Panc1 (cell line): ENCODE results near the gene SIL1. TPM values are rescaled to one million over a fixed set of nuclear protein-coding genes. Genes with fewer than 3 reads are reported as not detected.
A peak's percentile ranks its signal among the peaks of the same experiment; 100 is the strongest.
"Not testable (repeated sequence)": the region's sequence is repeated elsewhere in the genome, so short reads cannot be mapped to it uniquely, and the experiment has no call there.

Experiments used
- ATAC-seq: fragments of 200-7000 bp; cut with Tn5 transposase; 2 replicates; pipeline ENCODE4 v1.9.1; 2020; ENCODE audit warnings: mild to moderate bottlenecking, moderate library complexity
- BruUV-seq: library from RNA; stranded (reverse); fragments of 400-500 nt; replicated peaks from 2 replicates; lab custom pipeline; 2021; lab: Mats Ljungman, UMichigan
- CTCF ChIA-PET: fragments of 300-600 bp; sonication (Branson Sonifier 250); formaldehyde crosslinking; loops from one replicate; lab custom pipeline; 2022; ENCODE audit warnings: antibody characterized with exemption; lab: Charles Lee
- POLR2A ChIA-PET: fragments of 300-600 bp; sonication (Branson Sonifier 250); formaldehyde crosslinking; loops from one replicate; lab custom pipeline; 2022; ENCODE audit warnings: antibody characterized with exemption; lab: Charles Lee
- DNase-seq: peaks from one replicate; pipeline ENCODE4 v3.0.0-alpha.2; 2010; ENCODE audit warnings: low read depth, low spot score
- H3K27ac ChIP-seq: 2 replicates; pipeline ENCODE4 v1.5.1; 2011; ENCODE audit warnings: mild to moderate bottlenecking, low read length, inconsistent platforms
- H3K27me3 ChIP-seq: fragments of 200-500 bp; sonication (Bioruptor generic); 2 replicates; pipeline ENCODE4 v1.6.0; 2014; ENCODE audit warnings: low read length, inconsistent platforms; ENCODE audit not compliant: control insufficient read depth, insufficient read depth
- H3K36me3 ChIP-seq: fragments of 200-500 bp; sonication (Bioruptor generic); 2 replicates; pipeline ENCODE4 v1.5.1; 2014; ENCODE audit warnings: inconsistent platforms, mild to moderate bottlenecking, low read length, moderate library complexity; ENCODE audit not compliant: control insufficient read depth, insufficient read depth
- H3K4me1 ChIP-seq: 2 replicates; pipeline ENCODE4 v1.5.1; 2011; ENCODE audit warnings: inconsistent platforms, mild to moderate bottlenecking, low read length, moderate library complexity; ENCODE audit not compliant: control insufficient read depth, insufficient read depth
- H3K4me3 ChIP-seq, 2 experiments: 2 replicates each; pipeline ENCODE4 v1.5.1; 2011 to 2012; ENCODE audit warnings: low read depth in 2 of 2, low read length in 2 of 2, mild to moderate bottlenecking in 2 of 2, inconsistent platforms in 1 of 2, moderate library complexity in 1 of 2
- H3K9me3 ChIP-seq: fragments of 200-500 bp; sonication (Bioruptor generic); 2 replicates; pipeline ENCODE4 v1.5.1; 2014; ENCODE audit warnings: low read depth, mild to moderate bottlenecking, inconsistent platforms, low read length, moderate library complexity; ENCODE audit not compliant: control insufficient read depth, insufficient read depth
- CTCF ChIP-seq: fragments of 450-650 bp; IDR thresholded peaks from 2 replicates; pipeline ENCODE4 v1.5.1; 2017; ENCODE audit warnings: mild to moderate bottlenecking
- POLR2AphosphoS5 ChIP-seq: IDR thresholded peaks from 2 replicates; pipeline ENCODE4 v1.6.1; 2012; ENCODE audit warnings: mild to moderate bottlenecking, low read depth, low read length, moderate library complexity
- REST ChIP-seq, 2 experiments: IDR thresholded peaks; 2 replicates each; pipeline ENCODE4 v1.6.1; 2011 to 2012; ENCODE audit warnings: low read depth in 2 of 2, control low read depth in 1 of 2, low read length in 1 of 2, mild to moderate bottlenecking in 1 of 2, moderate library complexity in 1 of 2; ENCODE audit not compliant: insufficient read depth in 1 of 2
- SIN3A ChIP-seq: IDR thresholded peaks from 2 replicates; pipeline ENCODE4 v1.6.1; 2012; ENCODE audit warnings: low read depth, mild to moderate bottlenecking, low read length, moderate library complexity, borderline replicate concordance; ENCODE audit not compliant: insufficient read depth
- TCF7L2 ChIP-seq: IDR thresholded peaks from 2 replicates; pipeline ENCODE4 v1.6.1; 2011; ENCODE audit warnings: mild to moderate bottlenecking, low read depth, low read length, inconsistent platforms
- in situ Hi-C: cut with HindIII; loops from 2 replicates; pipeline ENCODE4 v1.10.0; 2016; ENCODE audit warnings: low sequenced_read_pairs, low pct_unique_long_range_greater_than_20kb
- intact Hi-C: fragments of 100-400 bp; cut with micrococcal nuclease; formaldehyde crosslinking; loops from one replicate; pipeline ENCODE4 v1.10.0; 2022; ENCODE audit not compliant: unreplicated experiment
- total RNA-seq: library from RNA; stranded (reverse); gene quantifications from one replicate; pipeline ENCODE4 v1.2.1, GENCODE V29; 2021; ENCODE audit not compliant: unreplicated experiment

The SIL1 gene
- total RNA-seq, 1 experiment from 2014 or later, result 35.4 TPM

GRCh38 chr5:139014726-139015125 lies 183.4 kb downstream of the SIL1 start:
- no peaks in the 10 kb centered on the region for H3K4me1 ChIP-seq
- ATAC-seq (no peak), DNase-seq (peak; percentile 68)
- no peaks in the 10 kb centered on the region for H3K9me3 ChIP-seq
- H3K4me3 ChIP-seq, result no peak overlapping the region
- no peak overlapping the region for H3K27ac ChIP-seq
- no peaks in the 10 kb centered on the region for H3K27me3 ChIP-seq
- H3K36me3 ChIP-seq, result no peaks in the 10 kb centered on the region
- intact Hi-C loops (no loop called here), in situ Hi-C loops (no loop called here)
- no TSS peak for BruUV-seq
- TF ChIP-seq CTCF (no peak), SIN3A (no peak), POLR2AphosphoS5 (no peak), REST (IDR thresholded peaks at IDR 0.05; ENCODE audit: insufficient read depth in 1 of 2, low read depth in 2 of 2, low read length in 1 of 2) (no peak), TCF7L2 (no peak)
- POLR2A ChIA-PET, result no interaction called here
- CTCF ChIA-PET, result no interaction called here

- POLR2A ChIA-PET, result no interaction called here
- H3K9me3 ChIP-seq, result no peaks in the 10 kb centered on the region
- intact Hi-C loops, result no loop called here
- H3K27ac ChIP-seq, result no peak overlapping the region
- DNase-seq (no peak), ATAC-seq (no peak)
- no peak for TF ChIP-seq POLR2AphosphoS5
- no peak for TF ChIP-seq SIN3A
- TF ChIP-seq TCF7L2, result no peak
- no peak for TF ChIP-seq REST (IDR thresholded peaks at IDR 0.05; ENCODE audit: insufficient read depth in 1 of 2, low read depth in 2 of 2, low read length in 1 of 2)
- TF ChIP-seq CTCF, result no peak
- BruUV-seq, result no TSS peak
- no peaks in the 10 kb centered on the region for H3K27me3 ChIP-seq
- CTCF ChIA-PET, result interaction anchor here (0.8 kb wide), 1 partner anchor 368 kb away, joined by 3 read pairs; no protein-coding TSS in a partner anchor
- no peak overlapping the region for H3K4me3 ChIP-seq
- no peaks in the 10 kb centered on the region for H3K4me1 ChIP-seq
- no peaks in the 10 kb centered on the region for H3K36me3 ChIP-seq
- in situ Hi-C loops, result no loop called here
Observed at GRCh38 chr5:139012176-139012575, 186.0 kb downstream of the SIL1 start.

GRCh38 chr5:139011156-139011555 lies 187.0 kb downstream of the SIL1 start:
- DNase-seq, BruUV-seq, H3K27me3 ChIP-seq, in situ Hi-C loops, H3K27ac ChIP-seq, CTCF ChIA-PET, H3K9me3 ChIP-seq, H3K4me1 ChIP-seq, H3K4me3 ChIP-seq, ATAC-seq, H3K36me3 ChIP-seq, POLR2A ChIA-PET, intact Hi-C loops: not testable (repeated sequence)
